HG03045 (cell line): ENCODE data around the gene NRM.
A peak's percentile ranks its signal among the peaks of the same experiment; 100 is the strongest.
"Not testable (repeated sequence)": the region's sequence is repeated elsewhere in the genome, so short reads cannot be mapped to it uniquely, and the experiment has no call there.

Source experiments
- ATAC-seq: cut with Tn5 transposase; IDR thresholded peaks from one replicate; pipeline ENCODE4 v1.9.1; 2021; ENCODE audit warnings: mild to moderate bottlenecking, moderate library complexity; ENCODE audit not compliant: unreplicated experiment

Gene NRM

DNA sequence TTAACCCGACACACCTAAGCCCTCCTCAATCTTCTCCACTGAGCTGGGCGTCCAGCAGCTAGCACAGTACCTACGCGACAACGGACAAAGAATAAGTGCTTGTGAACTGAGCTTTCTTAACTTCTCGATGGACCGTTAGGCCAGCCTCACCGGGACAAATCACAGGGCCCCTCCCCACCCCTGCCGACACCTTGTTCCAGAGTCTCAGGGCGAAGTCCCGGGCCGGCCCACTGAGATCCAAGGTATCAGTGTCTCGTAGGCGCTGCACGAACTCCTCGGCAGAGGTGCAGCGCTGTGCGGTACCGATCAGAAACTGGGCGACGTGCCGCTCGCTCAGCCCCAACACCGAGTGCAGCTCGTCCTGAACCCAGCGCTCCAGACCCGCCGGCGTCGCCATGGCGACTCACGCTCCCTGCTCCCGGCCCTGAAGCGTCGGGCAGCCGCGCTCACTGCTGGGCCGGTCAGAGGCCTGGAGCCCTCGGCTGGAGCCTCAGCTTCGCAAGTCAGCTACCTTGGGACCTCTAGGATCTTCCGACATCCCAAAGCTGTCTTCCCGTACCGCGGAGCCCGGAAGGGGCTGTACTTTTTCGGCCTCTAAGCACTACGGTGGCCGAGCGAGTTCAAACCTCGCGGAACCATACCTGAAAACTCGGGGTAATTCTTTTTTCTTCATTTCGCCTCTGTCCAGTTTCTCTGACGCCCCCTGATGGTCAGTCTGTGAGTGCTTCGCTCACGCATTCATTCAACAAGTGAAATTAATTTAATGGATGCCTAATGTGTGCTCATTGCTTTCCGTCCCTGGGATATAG lies 18.1 kb downstream of the NRM start, which contains the start of gene DHX16:
Gene DHX16, minus strand, starts transcription at position 562 of the 809 bp plus-strand sequence. Its CDS starts 165 bp downstream, at position 397.
- ATAC-seq: peak; percentile 67

- ATAC-seq: no peak
Observed at GRCh38 chr6:30670760-30671527, 19.8 kb downstream of the NRM start.

- ATAC-seq: not testable (repeated sequence)
Observed at GRCh38 chr6:30666300-30666699, 24.5 kb downstream of the NRM start.

DNA sequence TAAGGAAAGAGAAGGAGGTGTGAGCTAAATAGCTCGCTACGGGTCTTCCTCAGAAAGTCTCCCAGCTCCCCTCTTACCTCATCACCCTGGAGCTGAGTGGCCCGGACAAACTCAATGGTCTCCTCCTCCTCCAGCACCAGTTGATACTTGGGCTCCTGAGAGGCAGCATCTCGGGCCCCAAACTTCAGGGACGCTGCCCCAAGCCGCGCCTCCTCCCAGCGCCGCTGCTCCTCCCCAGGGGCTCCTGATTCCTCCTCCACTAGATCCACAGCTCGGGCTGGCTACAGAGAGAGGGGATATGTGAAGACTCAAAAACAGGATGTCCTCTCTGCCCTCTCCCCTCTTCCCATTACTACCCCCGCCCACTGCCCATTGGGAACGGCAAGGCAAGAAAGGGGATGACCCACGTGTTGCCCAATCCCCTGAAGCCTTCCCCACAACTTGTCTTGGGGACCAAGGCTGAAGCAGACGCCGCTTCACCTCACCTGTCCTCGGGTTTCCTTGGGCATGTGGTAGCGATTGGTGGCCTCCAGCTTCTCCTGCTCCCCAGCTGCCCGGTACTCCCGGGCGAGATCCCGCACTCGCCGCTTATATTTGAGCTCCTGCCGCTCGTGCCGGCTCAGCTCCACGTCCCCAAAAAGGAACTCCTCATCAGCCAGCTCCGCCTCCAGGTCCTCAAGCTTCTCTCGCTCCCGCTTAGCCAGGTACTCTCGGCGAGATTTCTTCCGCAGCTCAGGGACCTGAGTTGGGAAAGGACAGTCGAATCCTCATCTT lies 25.6 kb downstream of the NRM start:
- ATAC-seq: no peak

DNA sequence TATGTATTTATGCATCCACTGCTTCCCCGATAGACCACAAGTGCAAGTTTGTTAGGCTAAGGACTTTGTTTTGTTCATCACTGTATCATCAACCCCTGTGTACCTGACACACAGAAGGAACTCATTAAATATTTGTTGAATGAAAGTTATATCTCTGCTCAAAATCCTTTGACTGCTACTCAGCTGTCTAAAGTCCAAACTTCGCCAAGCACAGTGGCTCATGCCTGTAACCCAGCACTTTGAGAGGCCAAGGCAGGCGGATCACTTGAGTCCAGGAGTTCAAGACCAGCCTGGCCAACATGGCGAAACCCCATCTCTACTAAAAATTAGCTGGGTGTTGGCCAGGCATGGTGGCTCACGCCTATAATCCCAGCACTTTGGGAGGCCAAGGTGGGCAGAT lies 32.9 kb downstream of the NRM start:
- ATAC-seq: not testable (repeated sequence)

GRCh38 chr6:30657454-30657853 lies 33.3 kb downstream of the NRM start:
- no peak for ATAC-seq

DNA sequence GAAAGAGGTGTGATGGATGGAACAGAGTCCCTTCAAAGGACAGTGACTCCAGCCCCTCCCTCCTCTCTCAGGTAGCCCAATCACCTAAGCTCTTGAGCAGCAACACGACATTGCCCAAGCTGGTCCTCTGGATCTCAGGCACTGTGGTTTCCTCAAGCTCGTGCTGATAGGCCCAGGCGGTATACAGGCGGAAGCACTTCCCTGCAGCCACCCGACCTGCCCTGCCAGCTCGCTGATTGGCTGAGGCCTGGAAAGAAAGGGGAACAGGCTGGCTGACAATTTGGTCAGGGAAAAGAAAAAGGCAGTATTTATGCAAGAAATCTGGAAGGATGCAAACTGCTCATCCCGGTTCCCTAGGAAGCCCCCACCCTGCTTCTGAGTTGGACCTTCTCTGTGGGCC lies 34.3 kb downstream of the NRM start:
- no peak for ATAC-seq

DNA sequence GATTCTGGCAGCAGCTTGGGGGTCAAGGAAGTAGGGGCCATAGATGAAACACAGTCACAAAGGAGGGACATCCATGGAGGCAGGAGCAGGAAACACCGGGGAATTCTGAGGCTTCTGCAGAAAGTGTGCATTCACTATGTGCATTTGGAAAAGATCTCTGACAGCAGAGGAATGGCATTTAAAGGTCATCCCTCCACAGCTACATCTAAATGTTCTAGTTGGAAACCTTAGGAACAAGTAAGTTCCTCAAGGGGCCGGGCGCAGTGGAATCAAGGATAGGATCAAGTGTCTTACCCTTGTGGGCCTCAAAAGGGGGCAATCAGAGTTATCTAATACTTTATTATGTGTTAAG lies 35.1 kb downstream of the NRM start:
- no peak for ATAC-seq

DNA sequence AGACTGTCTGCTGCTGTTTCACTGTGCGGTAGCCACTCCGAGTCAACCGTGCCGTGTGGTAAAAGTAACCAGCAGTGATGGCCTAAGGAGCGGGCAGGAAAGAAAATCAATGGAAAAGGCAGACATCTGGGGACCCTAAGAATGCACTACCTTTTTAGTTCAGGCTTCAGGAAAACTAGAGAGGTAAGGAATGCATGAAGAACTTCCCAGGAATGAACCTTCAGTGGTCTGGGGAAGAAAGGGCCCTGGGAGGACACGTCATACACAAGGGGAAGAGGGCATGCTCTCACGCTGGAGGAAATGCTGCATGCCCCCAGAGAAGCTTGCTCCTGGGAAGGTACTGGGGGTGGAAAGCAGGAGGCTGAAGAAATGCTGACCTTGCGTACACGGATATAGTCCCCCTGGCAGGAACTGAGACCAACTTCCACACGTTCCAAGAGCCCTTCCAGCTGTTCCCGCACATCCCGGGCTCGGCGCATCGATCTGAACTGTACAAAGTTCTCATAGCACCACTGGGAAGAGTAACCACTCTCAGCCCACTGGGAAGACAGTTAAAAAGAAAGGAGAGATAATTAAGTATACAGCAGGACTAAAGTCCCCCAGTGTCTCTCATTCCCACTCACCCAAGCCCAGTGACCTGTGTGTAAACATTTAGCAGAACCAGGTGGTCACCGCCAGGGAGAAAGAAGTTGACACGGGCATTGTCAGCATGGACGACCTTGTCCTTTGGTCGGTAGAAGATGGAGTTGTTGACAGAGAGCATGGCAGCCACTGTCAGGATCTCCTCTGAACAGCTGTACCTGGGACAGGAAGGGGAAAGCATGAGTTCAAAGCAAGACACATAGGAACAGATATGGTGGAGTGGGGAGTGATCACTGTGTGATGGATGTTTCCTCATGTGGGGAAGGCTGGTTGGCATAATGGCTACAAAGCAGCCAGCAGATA lies 35.7 kb downstream of the NRM start:
- no peak for ATAC-seq

DNA sequence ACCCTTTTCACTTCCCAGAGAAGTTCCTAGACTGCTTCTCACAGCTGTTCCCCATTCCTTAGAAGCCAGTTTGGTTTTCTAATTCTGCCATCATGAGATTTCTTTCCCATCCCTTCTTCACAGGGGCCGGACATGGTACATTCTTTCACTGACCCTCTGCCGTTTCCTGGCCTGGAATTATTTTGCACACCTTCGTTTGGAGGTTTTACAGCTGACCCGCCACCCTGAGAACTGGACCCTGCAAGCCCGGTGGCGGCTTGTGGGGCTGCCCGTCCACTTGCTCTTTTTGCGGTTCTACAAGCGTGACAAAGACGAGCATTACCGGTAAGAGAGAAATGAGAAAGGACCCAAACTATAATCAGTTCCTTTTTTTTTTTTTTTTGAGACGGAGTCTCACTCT lies 39.6 kb downstream of the NRM start:
- ATAC-seq: no peak

DNA sequence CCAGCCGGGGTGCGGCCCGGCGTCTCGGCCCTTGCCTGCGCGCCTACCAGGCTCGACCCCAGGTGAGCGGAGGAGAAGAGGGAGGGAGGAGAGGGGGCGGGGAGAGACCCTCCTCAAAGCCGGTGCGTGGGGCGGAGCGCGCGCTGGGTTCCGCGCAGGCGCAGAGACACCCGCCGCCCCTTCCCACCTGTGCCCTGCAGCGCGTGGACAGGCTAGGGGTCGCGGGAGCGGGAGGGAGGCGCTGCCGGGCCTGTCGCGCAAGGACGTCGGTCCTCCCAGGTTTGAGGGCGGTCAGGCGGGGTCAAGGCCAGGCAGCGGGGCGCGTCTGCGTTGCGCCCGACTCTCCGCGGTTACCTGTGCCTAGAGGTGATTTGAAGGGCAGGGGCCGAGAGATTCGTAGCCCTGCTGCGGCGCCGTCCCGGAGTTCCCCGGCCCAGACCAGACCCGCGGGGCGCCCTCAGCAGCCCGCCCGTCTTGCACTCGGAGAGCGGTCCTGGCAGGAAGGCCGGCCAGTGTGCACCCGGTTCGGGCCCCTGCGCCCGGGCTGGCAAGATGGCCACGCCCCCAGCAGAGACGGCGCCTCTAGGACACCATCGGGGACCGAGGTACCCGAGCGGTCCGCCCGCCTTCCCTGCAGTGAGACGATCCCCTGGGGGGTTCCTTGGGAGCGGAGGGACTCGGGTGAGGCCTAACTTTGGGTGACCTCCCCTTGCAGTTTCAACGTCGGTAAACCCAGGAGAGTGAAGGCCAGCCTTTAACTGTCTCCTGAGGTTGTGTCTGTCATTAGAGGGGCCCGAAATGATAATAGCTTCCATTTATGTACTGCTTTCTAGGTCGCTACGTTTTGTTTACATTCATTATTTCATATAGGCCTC lies 43.3 kb downstream of the NRM start:
- peak; percentile 66 for ATAC-seq

DNA sequence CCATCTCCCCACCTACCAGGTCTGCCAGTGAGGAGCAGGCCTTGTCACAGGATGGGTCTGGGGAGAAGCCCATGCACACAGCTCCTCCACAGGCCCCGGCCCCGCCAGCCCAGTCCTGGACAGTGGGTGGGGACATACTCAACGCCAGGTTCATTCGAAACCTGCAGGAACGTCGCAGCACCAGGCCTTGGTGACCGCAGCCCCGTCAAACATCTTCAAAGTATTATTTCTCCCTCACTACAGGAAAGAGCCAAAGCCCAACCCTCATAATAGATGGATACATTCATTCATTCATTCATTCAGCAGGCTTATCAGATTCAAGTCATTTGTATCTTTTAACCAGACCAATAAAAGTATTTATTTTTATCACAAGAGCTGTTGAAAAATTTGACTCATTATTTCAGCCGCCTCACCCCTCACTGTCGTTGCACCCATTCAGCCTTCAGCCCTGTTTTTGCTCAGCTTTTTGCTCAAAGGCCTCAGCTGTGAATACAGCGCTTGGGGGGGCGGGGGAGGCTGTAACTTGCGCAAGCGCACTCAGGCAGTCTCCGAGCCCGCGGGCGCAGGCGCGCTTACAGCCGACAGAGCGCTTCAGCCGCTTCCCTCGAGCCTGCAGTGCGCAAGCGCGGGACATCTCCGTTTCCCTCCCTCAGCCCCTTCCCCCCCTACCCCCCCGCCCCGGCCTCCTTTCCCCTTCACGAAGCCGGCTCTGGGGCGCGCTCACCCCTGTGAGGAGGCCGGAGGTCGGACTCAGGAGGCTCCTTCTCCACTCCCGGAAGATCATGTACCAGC lies 44.1 kb downstream of the NRM start, which contains the start of gene C6orf136:
Gene C6orf136, plus strand, starts transcription at position 684 of the 792 bp plus-strand sequence. Its CDS starts 99 bp downstream, at position 783.
- ATAC-seq: peak; percentile 54

GRCh38 chr6:30645989-30646388 lies 44.8 kb downstream of the NRM start:
- no peak for ATAC-seq

GRCh38 chr6:30644769-30645168 lies 46.0 kb downstream of the NRM start:
- ATAC-seq: no peak

DNA sequence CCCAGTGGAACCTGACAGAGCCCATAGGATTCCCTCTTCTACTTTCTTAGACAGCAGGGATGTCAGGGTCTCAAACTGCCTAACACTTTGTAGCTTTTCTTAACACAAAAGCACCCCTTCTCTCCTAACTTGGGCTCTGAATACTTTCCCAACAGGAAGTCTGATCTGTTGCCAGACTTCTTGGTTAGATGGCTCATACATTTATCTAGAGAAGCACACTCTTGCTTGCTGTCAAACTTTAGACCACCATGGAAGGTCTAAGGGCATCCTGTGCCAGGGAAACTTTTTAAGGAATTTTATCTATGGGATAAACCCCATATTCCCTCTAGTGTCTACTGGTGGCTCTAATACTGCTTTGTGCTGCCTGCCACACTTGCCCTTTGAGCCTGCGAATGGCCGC lies 47.1 kb downstream of the NRM start:
- no peak for ATAC-seq

DNA sequence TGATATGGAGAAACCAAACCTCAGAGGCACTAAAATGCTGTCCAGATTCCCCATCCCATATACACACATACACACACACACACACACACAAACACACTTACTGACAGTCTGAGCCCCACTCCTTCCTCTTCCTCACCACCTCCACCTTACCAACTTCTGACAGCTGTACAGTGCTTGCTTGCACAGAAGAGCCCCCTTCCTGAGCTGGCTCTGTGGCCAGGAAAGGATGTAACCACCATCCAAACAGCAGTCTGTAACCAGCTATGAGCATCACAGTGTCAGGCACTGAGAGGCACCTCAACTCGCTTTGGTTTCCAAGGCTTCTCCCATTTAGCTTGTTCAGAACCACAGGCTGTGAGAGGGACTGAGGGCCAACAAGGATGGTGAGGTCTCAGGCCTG lies 49.7 kb downstream of the NRM start:
- ATAC-seq: no peak

GRCh38 chr6:30640481-30640880 lies 50.3 kb downstream of the NRM start:
- no peak for ATAC-seq
